ENCODE data around the gene LAMB4. TPM values are rescaled to one million over a fixed set of nuclear protein-coding genes. Genes with fewer than 3 reads are reported as not detected.

Gene LAMB4
- polyA plus RNA-seq, 3 donors, result 2.0 to 7.3 (median 2.2) TPM

GRCh38 chr7:108108131-108108530 lies 22.0 kb downstream of the LAMB4 start:
- DNase-seq, result no peak

DNA sequence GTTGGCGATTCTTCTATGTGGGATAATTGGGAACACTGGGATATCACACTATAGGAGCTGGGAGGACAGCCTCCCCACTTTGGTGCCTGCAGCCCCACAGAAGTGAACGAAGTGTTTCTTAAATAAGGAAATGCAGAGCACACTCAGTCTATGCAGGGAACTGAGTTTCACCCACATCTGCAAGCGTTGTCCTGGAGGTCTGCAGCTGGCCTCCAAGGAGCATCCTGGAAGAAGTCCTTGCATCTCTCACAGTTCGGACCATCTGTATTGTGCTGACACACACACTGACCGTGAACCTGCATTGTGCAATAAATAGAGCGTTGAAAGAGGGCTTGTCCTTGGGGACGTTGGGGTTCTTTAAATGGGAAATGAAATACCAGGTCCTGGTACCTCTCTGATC lies 25.8 kb downstream of the LAMB4 start:
- DNase-seq, result no peak

GRCh38 chr7:108103558-108104298 lies 26.4 kb downstream of the LAMB4 start:
- DNase-seq, result no peak

DNA sequence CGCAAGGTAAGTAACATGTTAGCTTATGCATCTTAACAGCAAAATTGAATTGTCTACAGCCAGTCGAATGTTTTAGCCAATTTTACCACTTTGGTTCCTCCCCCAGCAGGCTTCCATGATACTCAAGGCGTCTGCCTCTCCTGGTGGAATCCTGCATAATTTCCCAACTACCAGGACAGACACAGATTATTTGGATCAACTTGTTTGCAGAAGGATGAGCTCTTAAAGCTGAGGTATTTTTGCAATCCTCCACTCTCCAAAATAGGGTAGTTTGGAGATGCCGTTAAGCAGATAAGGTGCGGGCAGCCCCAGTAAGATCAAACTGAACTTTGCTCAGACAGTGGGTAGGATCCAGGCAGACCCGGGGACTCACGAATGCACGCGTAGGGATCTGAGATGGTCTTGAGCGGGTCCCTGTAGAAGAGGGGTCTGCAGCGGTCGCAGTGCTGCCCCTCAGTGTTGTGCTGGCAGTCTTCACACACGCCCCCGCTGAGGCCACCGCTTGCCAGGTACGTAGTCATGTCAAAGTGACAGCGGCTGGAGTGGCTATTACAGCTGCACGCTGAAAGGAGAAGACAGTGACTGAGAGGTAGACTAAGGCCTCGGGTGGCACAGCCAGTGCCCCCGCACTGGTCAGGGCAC lies 27.4 kb downstream of the LAMB4 start:
- DNase-seq, result no peak

- no peak for DNase-seq
Observed at GRCh38 chr7:108101759-108102158, 28.4 kb downstream of the LAMB4 start.

DNA sequence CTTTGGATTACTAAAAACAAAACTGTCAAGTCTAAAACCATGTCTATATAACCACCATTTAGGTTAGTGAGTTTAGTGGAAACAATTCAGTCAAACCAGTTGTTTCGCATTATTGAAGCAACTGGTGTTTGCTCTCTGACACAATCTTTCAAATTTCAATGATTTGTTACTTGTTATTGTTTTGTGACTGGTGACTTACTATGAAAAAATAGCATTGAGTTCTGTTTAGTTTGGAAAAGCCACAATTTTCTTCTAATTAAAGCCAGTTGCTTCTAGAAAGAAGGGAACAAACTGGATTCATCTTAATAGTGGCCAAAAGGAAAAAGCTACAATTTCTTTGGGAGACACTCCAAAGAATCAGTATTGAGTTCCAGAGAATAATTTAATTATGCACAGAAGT lies 30.4 kb downstream of the LAMB4 start:
- DNase-seq, result peak; percentile 42

DNA sequence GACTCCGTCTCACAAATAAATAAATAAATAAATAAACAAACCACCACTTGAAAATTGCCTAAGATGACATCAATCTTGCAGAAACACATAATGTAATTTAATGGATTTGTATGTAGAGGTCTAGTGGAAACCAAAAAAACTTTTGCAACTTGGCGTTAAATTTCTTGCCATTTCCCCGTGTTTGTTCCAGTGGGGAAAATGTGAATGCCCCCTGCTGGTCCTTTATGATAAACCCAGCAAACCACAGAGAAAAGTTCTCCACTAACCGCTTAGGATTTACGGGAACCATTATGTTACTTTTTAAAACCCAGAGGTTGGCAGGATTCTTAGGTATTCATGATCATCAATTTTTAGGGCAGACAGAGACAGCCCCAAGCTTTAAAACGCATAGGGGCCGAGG lies 32.5 kb downstream of the LAMB4 start:
- no peak for DNase-seq

- no peak for DNase-seq
Observed at GRCh38 chr7:108096996-108097395, 33.2 kb downstream of the LAMB4 start.

DNA sequence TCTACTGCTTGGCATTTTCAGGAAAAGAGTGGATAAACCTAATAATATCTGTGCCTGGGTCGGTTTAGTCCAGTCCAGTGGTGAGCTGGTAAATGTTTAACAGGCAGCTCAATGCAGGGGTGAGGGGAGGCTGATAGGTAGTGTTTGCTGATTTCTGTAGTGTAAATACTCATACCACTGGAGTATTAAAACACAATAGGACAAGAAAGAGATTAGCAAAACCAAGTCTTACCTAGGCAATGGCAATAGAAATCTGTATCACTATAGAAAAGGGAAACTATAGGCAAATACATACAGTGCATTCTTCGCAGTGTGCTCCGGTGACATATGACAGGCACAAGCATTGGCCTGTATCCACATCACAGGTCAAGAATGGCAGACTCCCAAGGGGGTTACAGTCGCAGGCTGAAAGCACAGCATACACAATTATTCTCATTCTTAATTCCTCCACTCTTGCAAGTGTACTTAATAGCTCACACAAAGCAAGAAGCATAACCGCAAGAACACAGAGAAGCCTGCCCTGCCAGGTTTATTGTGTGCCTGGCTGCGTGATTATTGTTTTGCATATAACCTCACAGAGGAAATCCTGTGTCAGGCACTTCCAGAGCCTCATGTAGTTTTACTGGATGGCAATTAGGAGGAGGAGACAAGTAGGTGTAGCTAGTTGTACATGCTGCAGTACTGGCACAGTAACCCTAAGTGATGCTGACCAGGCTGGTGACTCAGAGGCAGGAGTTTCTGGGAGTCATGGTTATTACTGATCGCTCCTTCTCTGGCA lies 35.0 kb downstream of the LAMB4 start:
- DNase-seq, result peak; percentile 57

- DNase-seq, result no peak
Observed at GRCh38 chr7:108094346-108094745, 35.8 kb downstream of the LAMB4 start.

DNA sequence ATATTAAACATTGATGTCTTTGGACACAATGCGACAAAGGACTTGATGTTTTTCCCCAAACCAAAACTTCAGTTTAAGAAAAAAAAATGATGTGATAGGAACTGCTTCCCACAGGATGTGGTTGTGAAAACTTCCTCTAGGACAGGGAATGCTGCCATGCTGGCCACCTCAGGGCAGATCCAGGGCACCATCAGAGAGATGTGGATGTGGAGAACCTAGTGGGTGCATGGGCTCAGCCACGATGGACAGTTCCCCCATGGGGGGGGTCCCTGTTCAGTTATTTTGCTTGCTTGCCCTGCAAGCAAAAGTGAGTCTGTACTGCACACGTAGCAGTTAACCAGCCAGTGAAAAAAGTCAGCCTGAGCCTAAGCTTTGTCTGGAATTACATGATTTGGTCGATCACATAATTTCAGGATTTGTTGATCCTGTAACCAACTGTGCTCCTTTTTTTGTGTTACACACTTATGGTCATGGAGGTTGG lies 36.3 kb downstream of the LAMB4 start:
- DNase-seq, result no peak

- DNase-seq, result no peak
Observed at GRCh38 chr7:108093341-108093740, 36.8 kb downstream of the LAMB4 start.

DNA sequence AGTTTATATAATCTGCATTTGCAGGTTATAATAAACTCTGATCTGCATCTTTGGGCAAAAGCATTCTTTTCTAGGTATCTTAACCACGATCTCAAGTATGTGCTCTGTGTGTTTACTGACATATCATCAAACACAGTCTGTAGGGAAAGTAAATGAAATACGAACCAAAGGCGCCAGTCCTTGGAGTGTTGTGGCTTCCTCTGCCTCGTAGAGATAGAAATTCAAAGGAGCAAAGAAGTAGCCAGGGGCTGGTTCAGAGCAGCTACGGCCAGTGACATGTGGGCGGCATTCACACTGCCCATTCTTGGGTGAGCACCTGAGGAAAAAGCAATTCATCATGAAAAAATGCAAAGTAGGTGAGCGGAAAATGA lies 38.7 kb downstream of the LAMB4 start:
- no peak for DNase-seq

DNA sequence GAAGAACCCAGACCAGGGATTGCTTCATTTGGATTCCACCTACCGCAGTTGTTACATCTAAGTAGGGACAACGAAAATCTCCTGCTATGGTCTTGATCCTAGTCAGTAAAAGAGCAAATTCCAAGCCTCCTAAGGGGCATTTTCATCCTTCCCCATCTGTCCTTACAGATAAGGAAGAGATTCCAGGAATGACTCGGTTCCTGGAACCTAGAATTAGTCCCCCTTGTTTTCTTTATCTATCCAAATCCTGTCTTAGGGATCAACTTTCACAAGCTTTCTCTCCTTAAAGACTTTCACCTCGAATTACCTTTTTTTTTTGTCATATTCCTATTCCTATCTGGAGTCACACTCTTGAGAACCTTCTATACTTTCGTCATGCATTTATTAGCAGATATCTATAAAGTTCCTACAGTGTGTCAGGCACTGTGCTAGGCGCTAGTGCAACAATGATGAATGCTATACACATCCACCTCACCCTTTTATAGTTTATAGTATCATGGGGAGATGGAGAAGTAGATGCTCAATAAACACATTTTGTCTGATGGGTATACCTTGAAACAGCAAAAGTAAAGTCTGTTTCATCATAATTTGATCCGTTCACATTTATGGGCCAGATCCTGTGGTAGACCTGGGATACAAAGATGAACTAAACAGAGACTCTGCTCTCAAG lies 39.2 kb downstream of the LAMB4 start:
- DNase-seq, result no peak

DNA sequence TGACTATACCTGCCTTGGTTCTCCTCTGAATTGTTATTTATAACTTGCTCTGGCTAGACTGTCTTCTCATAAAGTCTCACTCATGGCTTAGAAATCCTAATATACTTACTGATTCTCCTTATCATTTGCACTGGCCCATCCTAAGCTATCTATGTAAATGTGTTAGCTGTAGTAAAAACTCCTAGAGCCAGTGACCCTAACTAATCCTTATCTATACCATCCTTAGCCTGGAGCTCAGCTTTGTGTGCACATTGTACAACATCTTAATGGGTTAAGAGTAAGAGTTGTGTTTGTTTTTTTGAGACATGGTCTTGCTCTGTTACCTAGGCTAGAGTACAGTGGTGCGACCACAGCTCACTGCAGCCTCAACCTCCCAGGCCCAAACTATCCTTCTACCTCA lies 40.8 kb downstream of the LAMB4 start:
- no peak for DNase-seq

- DNase-seq, result no peak
Observed at GRCh38 chr7:108088729-108089128, 41.4 kb downstream of the LAMB4 start.

DNA sequence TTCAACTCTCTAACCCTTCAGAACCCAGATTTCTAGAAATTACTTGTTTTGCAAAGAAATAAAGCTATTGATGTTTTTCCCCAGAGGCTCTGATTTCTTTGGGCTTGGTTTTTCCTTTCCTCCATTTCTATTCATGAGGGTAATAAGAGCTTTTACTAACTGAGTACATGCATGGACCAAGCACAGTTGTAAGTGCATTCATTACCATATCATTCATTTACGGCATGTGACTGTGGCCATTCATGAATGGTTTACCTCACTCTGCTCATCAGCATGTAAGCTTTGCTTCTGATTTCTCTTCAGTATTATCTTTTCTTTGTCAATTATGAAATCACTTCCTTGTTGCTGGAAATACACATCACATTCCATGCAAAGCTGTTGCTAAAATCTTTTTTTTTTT lies 42.4 kb downstream of the LAMB4 start:
- no peak for DNase-seq

- no peak for DNase-seq
Observed at GRCh38 chr7:108086962-108087361, 43.2 kb downstream of the LAMB4 start.

DNA sequence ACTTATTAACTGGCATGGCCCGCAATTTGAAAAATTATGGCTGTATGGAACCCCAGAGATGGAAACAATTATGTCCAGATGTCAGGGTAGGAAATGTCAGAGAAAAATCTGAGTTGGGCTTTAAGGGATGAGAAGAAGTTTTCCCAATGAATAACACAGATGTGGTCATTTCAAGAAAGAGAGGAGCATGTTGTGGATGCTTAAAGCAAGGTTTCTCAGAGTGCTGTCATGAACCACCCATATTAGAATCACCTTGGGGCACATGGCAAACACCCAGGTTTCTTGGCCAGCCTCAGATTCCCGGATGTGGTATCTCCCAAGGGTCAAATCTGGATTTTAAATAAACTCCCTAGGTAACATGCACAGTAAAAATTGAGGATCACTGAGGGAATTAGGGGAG lies 43.6 kb downstream of the LAMB4 start:
- DNase-seq, result no peak

GRCh38 chr7:108083980-108084379 lies 46.2 kb downstream of the LAMB4 start:
- no peak for DNase-seq

GRCh38 chr7:108079648-108080591 lies 50.2 kb downstream of the LAMB4 start:
- DNase-seq, result peak; percentile 36

All from renal pelvis (tissue), 4 donors.